Panc1 (cell line): Measurements from ENCODE around the gene ATG4D. TPM values are rescaled to one million over a fixed set of nuclear protein-coding genes. Genes with fewer than 3 reads are reported as not detected.
"Not testable (repeated sequence)": the region's sequence is repeated elsewhere in the genome, so short reads cannot be mapped to it uniquely, and the experiment has no call there.

Source experiments
- ATAC-seq: fragments of 200-7000 bp; cut with Tn5 transposase; 2 replicates; pipeline ENCODE4 v1.9.1; 2020; ENCODE audit warnings: mild to moderate bottlenecking, moderate library complexity
- BruUV-seq: library from RNA; stranded (reverse); fragments of 400-500 nt; replicated peaks from 2 replicates; lab custom pipeline; 2021; lab: Mats Ljungman, UMichigan
- CTCF ChIA-PET: fragments of 300-600 bp; sonication (Branson Sonifier 250); formaldehyde crosslinking; loops from one replicate; lab custom pipeline; 2022; ENCODE audit warnings: antibody characterized with exemption; lab: Charles Lee
- POLR2A ChIA-PET: fragments of 300-600 bp; sonication (Branson Sonifier 250); formaldehyde crosslinking; loops from one replicate; lab custom pipeline; 2022; ENCODE audit warnings: antibody characterized with exemption; lab: Charles Lee
- DNase-seq: peaks from one replicate; pipeline ENCODE4 v3.0.0-alpha.2; 2010; ENCODE audit warnings: low read depth, low spot score
- H3K27ac ChIP-seq: 2 replicates; pipeline ENCODE4 v1.5.1; 2011; ENCODE audit warnings: mild to moderate bottlenecking, low read length, inconsistent platforms
- H3K27me3 ChIP-seq: fragments of 200-500 bp; sonication (Bioruptor generic); 2 replicates; pipeline ENCODE4 v1.6.0; 2014; ENCODE audit warnings: low read length, inconsistent platforms; ENCODE audit not compliant: control insufficient read depth, insufficient read depth
- H3K36me3 ChIP-seq: fragments of 200-500 bp; sonication (Bioruptor generic); 2 replicates; pipeline ENCODE4 v1.5.1; 2014; ENCODE audit warnings: inconsistent platforms, mild to moderate bottlenecking, low read length, moderate library complexity; ENCODE audit not compliant: control insufficient read depth, insufficient read depth
- H3K4me1 ChIP-seq: 2 replicates; pipeline ENCODE4 v1.5.1; 2011; ENCODE audit warnings: inconsistent platforms, mild to moderate bottlenecking, low read length, moderate library complexity; ENCODE audit not compliant: control insufficient read depth, insufficient read depth
- H3K4me3 ChIP-seq, 2 experiments: 2 replicates each; pipeline ENCODE4 v1.5.1; 2011 to 2012; ENCODE audit warnings: low read depth in 2 of 2, low read length in 2 of 2, mild to moderate bottlenecking in 2 of 2, inconsistent platforms in 1 of 2, moderate library complexity in 1 of 2
- H3K9me3 ChIP-seq: fragments of 200-500 bp; sonication (Bioruptor generic); 2 replicates; pipeline ENCODE4 v1.5.1; 2014; ENCODE audit warnings: low read depth, mild to moderate bottlenecking, inconsistent platforms, low read length, moderate library complexity; ENCODE audit not compliant: control insufficient read depth, insufficient read depth
- POLR2AphosphoS5 ChIP-seq: IDR thresholded peaks from 2 replicates; pipeline ENCODE4 v1.6.1; 2012; ENCODE audit warnings: mild to moderate bottlenecking, low read depth, low read length, moderate library complexity
- SIN3A ChIP-seq: IDR thresholded peaks from 2 replicates; pipeline ENCODE4 v1.6.1; 2012; ENCODE audit warnings: low read depth, mild to moderate bottlenecking, low read length, moderate library complexity, borderline replicate concordance; ENCODE audit not compliant: insufficient read depth
- TCF7L2 ChIP-seq: IDR thresholded peaks from 2 replicates; pipeline ENCODE4 v1.6.1; 2011; ENCODE audit warnings: mild to moderate bottlenecking, low read depth, low read length, inconsistent platforms
- in situ Hi-C: cut with HindIII; loops from 2 replicates; pipeline ENCODE4 v1.10.0; 2016; ENCODE audit warnings: low sequenced_read_pairs, low pct_unique_long_range_greater_than_20kb
- intact Hi-C: fragments of 100-400 bp; cut with micrococcal nuclease; formaldehyde crosslinking; loops from one replicate; pipeline ENCODE4 v1.10.0; 2022; ENCODE audit not compliant: unreplicated experiment
- total RNA-seq: library from RNA; stranded (reverse); gene quantifications from one replicate; pipeline ENCODE4 v1.2.1, GENCODE V29; 2021; ENCODE audit not compliant: unreplicated experiment
- TF ChIP-seq, protein P1 (sequence below): fragments of 450-650 bp; IDR thresholded peaks from 2 replicates; pipeline ENCODE4 v1.5.1; 2017; ENCODE audit warnings: mild to moderate bottlenecking
- TF ChIP-seq, protein P2 (sequence below), 2 experiments: IDR thresholded peaks; 2 replicates each; pipeline ENCODE4 v1.6.1; 2011 to 2012; ENCODE audit warnings: low read depth in 2 of 2, control low read depth in 1 of 2, low read length in 1 of 2, mild to moderate bottlenecking in 1 of 2, moderate library complexity in 1 of 2; ENCODE audit not compliant: insufficient read depth in 1 of 2

ATG4D gene
- total RNA-seq, 1 experiment from 2014 or later: 28.0 TPM

DNA sequence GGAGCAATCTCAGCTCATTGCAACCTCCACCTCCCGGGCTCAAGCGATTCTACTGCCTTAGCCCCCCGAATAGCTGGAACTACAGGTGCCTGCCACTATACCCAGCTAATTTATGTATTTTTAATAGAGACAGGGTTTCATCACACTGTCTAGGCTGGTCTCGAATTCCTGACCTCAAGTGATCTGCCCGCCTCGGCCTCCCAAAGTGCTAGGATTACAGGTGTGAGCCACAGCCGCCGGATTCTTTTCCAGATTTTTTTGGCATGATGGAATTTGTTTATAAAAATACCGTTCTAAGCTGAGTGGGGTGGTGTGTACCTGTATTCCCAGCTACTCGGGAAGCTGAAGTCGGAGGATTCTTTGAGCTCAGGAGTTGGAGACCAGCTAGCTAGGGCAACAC is 6.0 kb upstream of the ATG4D start:
- no peak overlapping the region for H3K4me3 ChIP-seq
- in situ Hi-C loops (no loop called here), intact Hi-C loops (no loop called here)
- BruUV-seq: no TSS peak
- TF ChIP-seq, protein P1, sequence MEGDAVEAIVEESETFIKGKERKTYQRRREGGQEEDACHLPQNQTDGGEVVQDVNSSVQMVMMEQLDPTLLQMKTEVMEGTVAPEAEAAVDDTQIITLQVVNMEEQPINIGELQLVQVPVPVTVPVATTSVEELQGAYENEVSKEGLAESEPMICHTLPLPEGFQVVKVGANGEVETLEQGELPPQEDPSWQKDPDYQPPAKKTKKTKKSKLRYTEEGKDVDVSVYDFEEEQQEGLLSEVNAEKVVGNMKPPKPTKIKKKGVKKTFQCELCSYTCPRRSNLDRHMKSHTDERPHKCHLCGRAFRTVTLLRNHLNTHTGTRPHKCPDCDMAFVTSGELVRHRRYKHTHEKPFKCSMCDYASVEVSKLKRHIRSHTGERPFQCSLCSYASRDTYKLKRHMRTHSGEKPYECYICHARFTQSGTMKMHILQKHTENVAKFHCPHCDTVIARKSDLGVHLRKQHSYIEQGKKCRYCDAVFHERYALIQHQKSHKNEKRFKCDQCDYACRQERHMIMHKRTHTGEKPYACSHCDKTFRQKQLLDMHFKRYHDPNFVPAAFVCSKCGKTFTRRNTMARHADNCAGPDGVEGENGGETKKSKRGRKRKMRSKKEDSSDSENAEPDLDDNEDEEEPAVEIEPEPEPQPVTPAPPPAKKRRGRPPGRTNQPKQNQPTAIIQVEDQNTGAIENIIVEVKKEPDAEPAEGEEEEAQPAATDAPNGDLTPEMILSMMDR: no peak
- no peak for TF ChIP-seq TCF7L2
- TF ChIP-seq, protein P2, sequence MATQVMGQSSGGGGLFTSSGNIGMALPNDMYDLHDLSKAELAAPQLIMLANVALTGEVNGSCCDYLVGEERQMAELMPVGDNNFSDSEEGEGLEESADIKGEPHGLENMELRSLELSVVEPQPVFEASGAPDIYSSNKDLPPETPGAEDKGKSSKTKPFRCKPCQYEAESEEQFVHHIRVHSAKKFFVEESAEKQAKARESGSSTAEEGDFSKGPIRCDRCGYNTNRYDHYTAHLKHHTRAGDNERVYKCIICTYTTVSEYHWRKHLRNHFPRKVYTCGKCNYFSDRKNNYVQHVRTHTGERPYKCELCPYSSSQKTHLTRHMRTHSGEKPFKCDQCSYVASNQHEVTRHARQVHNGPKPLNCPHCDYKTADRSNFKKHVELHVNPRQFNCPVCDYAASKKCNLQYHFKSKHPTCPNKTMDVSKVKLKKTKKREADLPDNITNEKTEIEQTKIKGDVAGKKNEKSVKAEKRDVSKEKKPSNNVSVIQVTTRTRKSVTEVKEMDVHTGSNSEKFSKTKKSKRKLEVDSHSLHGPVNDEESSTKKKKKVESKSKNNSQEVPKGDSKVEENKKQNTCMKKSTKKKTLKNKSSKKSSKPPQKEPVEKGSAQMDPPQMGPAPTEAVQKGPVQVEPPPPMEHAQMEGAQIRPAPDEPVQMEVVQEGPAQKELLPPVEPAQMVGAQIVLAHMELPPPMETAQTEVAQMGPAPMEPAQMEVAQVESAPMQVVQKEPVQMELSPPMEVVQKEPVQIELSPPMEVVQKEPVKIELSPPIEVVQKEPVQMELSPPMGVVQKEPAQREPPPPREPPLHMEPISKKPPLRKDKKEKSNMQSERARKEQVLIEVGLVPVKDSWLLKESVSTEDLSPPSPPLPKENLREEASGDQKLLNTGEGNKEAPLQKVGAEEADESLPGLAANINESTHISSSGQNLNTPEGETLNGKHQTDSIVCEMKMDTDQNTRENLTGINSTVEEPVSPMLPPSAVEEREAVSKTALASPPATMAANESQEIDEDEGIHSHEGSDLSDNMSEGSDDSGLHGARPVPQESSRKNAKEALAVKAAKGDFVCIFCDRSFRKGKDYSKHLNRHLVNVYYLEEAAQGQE (IDR thresholded peaks at IDR 0.05; ENCODE audit: insufficient read depth in 1 of 2, low read depth in 2 of 2, low read length in 1 of 2): no peak
- TF ChIP-seq POLR2AphosphoS5: no peak
- TF ChIP-seq SIN3A: no peak
- no peaks in the 10 kb centered on the region for H3K27me3 ChIP-seq
- no peaks in the 10 kb centered on the region for H3K4me1 ChIP-seq
- no peaks in the 10 kb centered on the region for H3K9me3 ChIP-seq
- no peak overlapping the region for H3K27ac ChIP-seq
- H3K36me3 ChIP-seq: no peaks in the 10 kb centered on the region
- POLR2A ChIA-PET: interaction anchor here (0.6 kb wide), 2 partner anchors 14 to 932 kb away, joined by 3 to 4 read pairs; no protein-coding TSS in a partner anchor
- ATAC-seq (no peak), DNase-seq (no peak)
- CTCF ChIA-PET: interaction anchor here (0.9 kb wide), 1 partner anchor 10 kb away, joined by 6 read pairs; no protein-coding TSS in a partner anchor

DNA sequence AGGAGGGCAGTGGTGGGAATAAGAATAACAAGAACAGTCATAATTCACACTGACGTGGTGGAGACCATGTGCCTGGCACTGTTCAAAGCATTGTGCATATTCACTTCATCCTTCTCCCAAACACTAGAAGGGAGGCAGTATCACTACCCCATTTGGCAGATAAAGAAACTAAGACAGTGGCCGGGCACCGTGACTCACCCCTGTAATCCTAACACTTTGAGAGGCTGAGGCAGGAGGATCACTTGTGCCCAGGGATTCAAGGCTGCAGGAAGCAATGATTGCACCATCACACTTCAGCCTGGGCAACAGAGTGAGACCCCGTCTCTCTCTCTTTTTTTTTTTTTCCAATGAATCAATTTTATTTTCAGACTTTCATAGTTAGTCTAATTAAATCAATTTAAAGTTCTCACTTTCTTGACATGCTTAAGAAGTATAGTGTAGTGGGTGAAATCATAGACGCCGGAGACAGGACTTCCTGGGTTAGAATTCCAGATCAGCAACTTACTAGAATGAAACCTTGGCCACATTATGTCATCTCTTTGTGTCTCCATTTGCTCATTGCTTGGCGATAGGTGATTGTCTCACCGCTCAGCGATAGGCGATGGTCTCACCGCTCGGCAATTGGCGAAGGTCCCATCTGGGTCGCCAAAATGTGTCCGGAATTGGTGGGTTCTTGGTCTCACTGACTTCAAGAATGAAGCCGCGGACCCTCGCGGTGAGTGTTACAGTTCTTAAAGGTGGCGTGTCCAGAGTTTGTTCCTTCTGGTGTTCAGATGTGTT is 5.3 kb upstream of the ATG4D start:
- Histone ChIP-seq H3K4me3 (no peak overlapping the region), H3K4me1 (no peaks in the 10 kb centered on the region), H3K27me3 (no peaks in the 10 kb centered on the region), H3K27ac (no peak overlapping the region), H3K36me3 (no peaks in the 10 kb centered on the region), H3K9me3 (no peaks in the 10 kb centered on the region)
- CTCF ChIA-PET: interaction anchor here (0.9 kb wide), 1 partner anchor 11 kb away, joined by 6 read pairs; no protein-coding TSS in a partner anchor
- POLR2A ChIA-PET: interaction anchor here (0.6 kb wide), 1 partner anchor 931 kb away, joined by 3 read pairs; no protein-coding TSS in a partner anchor
- intact Hi-C loops (no loop called here), in situ Hi-C loops (no loop called here)
- ATAC-seq: no peak
- TF ChIP-seq POLR2AphosphoS5 (no peak), SIN3A (no peak), TCF7L2 (no peak)
- TF ChIP-seq, protein P2 (IDR thresholded peaks at IDR 0.05; ENCODE audit: insufficient read depth in 1 of 2, low read depth in 2 of 2, low read length in 1 of 2): no peak
- TF ChIP-seq, protein P1: no peak
- BruUV-seq: no TSS peak
- no peak for DNase-seq

DNA sequence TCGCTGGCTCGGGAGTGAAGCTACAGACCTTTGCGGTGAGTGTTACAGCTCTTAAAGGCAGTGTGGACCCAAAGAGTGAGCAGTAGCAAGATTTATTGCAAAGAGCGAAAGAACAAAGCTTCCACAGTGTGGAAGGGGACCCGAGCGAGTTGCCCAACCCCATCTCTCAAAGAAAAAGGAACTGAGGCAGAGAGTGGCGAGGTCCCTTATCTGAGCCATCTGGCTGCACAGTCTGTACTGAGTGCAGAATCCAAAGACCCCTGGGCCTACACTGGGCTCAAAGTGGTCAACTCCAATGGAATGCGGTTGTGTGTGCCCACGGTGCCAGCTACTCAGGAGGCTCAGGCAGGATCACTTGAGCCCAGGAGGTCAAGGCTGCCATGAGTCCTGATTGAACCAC is 4.7 kb upstream of the ATG4D start:
- H3K4me1 ChIP-seq, BruUV-seq, H3K27ac ChIP-seq, H3K36me3 ChIP-seq, H3K9me3 ChIP-seq, in situ Hi-C loops, ATAC-seq, intact Hi-C loops, DNase-seq, POLR2A ChIA-PET, H3K4me3 ChIP-seq, H3K27me3 ChIP-seq: not testable (repeated sequence)
- CTCF ChIA-PET: interaction anchor here (0.7 kb wide), 1 partner anchor 28 kb away, joined by 3 read pairs; no protein-coding TSS in a partner anchor
